Suprapubic skin (tissue), 4 donors: ENCODE data around the gene GUCA1A.

ENCODE experiments used
- EP300 ChIP-seq: sonication (generic); formaldehyde crosslinking; IDR thresholded peaks from one replicate; pipeline ENCODE4 v1.6.1; 2017; ENCODE audit warnings: antibody characterized with exemption
- POLR2A ChIP-seq, 2 donors: fragments of 450-650 bp; IDR thresholded peaks; one replicate each; pipeline ENCODE4 v1.6.1; 2017; ENCODE audit warnings: antibody characterized with exemption in 2 of 2, mild to moderate bottlenecking in 2 of 2, moderate library complexity in 2 of 2
- POLR2AphosphoS5 ChIP-seq, 3 donors: sonication (generic); formaldehyde crosslinking; IDR thresholded peaks; one replicate each; pipeline ENCODE4 v1.6.1; 2017; ENCODE audit warnings: antibody characterized with exemption in 3 of 3
- TF ChIP-seq, protein P1 (sequence below), 2 donors: fragments of 200-600 bp in 1 of 2; fragments of 450-650 bp in 1 of 2; sonication (generic) in 1 of 2; IDR thresholded peaks; one replicate each; pipeline ENCODE4 v1.5.1; 2016 to 2019; ENCODE audit warnings: antibody characterized with exemption in 2 of 2, mild to moderate bottlenecking in 1 of 2, moderate library complexity in 1 of 2

GRCh38 chr6:42203183-42203582 is 30.0 kb downstream of the GUCA1A start:
- TF ChIP-seq EP300 (no peak), POLR2A (IDR thresholded peaks at IDR 0.05) (no peak), POLR2AphosphoS5 (IDR thresholded peaks at IDR 0.05) (no peak)
- TF ChIP-seq, protein P1, sequence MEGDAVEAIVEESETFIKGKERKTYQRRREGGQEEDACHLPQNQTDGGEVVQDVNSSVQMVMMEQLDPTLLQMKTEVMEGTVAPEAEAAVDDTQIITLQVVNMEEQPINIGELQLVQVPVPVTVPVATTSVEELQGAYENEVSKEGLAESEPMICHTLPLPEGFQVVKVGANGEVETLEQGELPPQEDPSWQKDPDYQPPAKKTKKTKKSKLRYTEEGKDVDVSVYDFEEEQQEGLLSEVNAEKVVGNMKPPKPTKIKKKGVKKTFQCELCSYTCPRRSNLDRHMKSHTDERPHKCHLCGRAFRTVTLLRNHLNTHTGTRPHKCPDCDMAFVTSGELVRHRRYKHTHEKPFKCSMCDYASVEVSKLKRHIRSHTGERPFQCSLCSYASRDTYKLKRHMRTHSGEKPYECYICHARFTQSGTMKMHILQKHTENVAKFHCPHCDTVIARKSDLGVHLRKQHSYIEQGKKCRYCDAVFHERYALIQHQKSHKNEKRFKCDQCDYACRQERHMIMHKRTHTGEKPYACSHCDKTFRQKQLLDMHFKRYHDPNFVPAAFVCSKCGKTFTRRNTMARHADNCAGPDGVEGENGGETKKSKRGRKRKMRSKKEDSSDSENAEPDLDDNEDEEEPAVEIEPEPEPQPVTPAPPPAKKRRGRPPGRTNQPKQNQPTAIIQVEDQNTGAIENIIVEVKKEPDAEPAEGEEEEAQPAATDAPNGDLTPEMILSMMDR (IDR thresholded peaks at IDR 0.05), result no peak
